ENCODE measurements around the gene RAB39A.

The RAB39A gene

GRCh38 chr11:107962181-107962580 lies 33.9 kb downstream of the RAB39A start:
- no peak for DNase-seq (ENCODE audit: low spot score)

DNA sequence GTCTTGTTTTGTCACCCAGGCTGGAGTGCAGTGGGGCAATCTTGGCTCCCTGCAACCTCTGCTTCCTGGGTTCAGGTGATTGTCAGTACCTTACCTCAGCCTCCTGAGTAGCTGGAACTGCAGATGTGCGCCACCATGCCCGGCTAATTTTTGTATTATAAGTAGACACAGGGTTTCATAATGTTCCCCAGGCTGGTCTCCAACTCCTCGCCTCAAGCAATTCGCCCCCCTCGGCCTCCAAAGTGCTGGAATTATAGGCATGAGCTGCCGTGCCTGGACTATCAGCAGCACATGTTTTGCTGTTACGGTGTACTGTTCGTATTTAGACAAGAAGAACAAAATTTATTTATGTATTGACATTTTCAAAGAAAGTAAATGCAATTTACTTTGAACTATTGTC lies 34.8 kb downstream of the RAB39A start:
- no peak for DNase-seq (ENCODE audit: low spot score)

GRCh38 chr11:107969219-107969618 lies 41.0 kb downstream of the RAB39A start:
- DNase-seq (ENCODE audit: low spot score): no peak

- DNase-seq (ENCODE audit: low spot score): no peak
These were observed 41.8 kb downstream of the RAB39A start for GRCh38 chr11:107970049-107970448.

DNA sequence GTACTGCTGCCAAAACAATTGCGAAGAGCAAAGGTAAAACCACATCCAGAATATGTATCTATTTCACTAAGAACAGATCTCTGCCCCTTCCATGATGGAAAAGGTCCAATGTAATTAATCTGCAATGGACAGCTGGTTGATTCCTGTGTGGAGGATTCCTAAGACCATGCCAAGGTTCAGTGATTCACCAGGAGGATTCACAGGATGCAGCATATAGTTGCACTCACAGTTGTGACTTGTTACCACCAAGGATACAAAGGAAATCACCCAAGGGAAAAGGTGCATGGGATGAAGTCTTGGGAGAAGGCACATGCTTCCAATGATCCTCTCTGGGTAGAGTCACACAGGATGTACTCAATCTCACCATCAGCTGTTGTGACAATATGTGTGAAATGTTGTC lies 45.4 kb downstream of the RAB39A start:
- no peak for DNase-seq (ENCODE audit: low spot score)

- no peak for DNase-seq (ENCODE audit: low spot score)
These were observed 60.3 kb downstream of the RAB39A start for GRCh38 chr11:107988397-107989158.

- DNase-seq (ENCODE audit: low spot score): no peak
These were observed 63.7 kb downstream of the RAB39A start for GRCh38 chr11:107991868-107992414.

GRCh38 chr11:107996006-107996776 lies 67.9 kb downstream of the RAB39A start:
- no peak for DNase-seq (ENCODE audit: low spot score)

GRCh38 chr11:107998761-107999160 lies 70.5 kb downstream of the RAB39A start:
- DNase-seq (ENCODE audit: low spot score): no peak

DNA sequence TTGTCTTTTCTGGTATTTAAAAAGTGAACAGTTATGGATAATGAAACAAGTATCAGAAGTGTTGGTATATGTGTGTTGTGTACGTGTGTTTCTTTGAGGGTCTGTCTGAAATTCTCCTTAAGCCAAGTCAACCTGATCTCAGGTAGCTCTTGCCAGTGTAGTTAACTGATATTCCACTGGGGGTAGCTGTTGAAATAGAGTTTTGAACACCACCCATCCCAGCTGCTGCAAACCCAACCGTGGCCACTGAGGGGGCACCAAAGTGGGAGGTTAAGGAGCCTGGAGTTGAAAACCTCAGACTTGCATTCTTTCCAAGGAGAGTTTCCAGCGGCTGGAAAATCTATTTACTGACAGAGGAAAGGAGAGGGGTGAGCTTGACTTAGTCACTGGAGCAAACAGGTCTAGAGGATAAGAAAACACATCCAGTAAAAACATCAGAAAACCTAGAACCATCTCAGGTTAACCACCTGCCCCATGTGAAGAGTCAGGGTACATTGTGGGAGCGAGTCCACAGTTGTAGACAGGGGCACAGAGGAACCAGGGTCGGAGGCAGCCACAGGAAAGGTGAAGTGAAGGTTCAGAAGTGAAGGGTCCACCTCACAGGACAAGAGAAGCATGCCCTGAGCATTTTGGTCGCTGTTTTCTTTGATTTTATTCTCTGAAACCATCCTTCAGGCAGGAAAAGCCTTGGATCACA lies 71.7 kb downstream of the RAB39A start:
- peak; percentile 28 for DNase-seq (ENCODE audit: low spot score)

- DNase-seq (ENCODE audit: low spot score): no peak
These were observed 74.2 kb downstream of the RAB39A start for GRCh38 chr11:108002476-108002875.

DNA sequence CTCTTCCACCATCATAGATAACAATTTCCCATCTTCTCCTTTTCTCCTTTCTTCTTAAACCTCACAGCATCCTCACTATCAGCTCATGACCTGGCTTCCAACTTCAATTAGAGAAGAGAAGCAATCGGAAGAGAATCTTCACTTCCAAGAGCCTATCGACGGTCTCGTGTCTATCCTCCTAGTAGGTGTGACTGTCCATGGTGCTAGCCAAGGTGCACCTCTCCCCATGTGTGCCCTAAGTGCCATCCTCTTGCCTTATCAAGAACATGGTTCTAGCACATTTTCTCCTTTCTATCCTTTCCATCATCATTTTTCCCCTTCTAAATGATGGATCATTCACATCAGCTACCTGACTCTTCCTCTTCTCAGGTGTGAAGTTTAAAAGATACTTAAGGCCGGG lies 75.4 kb downstream of the RAB39A start:
- DNase-seq (ENCODE audit: low spot score): no peak

DNA sequence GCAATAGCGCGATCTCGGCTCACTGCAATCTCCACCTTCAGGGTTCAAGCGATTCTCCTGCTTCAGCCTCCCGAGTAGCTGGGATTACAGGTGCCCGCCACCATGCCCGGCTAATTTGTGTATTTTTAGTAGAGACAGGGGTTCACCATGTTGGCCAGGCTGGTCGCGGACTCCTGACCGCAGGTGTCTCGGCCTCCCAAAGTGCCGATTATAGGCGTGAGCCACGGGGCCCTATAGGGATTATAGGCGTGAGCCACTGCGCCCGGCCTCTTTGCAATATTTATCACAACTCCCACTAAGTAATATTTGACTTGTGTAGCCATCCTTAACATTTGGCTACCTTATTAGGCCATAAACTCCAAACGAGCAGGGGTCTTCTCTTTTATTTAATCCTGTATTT lies 79.6 kb downstream of the RAB39A start:
- DNase-seq (ENCODE audit: low spot score): no peak

DNA sequence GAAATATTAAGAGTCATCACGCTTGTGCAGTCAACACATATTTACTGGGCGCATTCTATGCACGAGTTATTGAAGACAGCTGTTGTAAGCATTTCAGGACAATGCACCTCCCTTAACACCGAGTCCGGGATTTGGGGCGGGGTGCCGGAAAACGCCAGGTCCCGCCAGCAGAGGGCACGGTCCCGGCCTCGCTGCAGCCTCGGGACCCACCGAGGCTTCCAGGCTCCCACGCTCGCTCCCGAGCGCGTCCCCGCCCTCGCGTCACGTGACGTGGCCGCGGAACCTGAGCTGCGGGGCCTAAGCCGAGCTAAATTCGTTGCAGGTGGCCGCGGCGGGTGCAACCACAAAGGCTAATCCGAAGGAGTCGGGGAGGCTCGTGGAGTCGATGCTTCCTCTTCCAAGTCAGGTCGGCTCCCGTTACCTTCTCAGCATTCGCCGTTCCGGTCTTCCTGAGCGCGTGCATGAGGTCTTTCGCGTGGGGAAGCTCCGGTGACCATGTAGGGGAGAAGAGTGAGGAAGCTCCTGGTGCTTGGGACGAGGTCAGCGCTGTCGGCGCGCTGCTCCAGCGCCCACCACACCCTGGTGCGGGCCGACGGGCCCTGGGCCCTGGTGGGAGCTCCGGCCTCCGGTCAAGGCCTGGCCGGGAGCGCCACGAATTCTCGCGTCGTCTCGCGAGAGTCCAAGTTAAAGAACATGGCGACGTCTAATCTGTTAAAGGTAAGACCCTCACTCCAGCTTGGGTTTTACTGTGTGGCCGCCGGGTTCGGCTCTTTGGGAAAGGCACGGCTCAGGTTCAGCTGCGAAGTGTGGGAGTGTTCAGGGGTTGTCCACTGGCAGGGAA lies 80.6 kb downstream of the RAB39A start, which contains the start of gene CUL5:
TSS of gene CUL5 (plus strand) at position 243 of the 841 bp plus-strand sequence. CDS start at position 694, 451 bp downstream.
- DNase-seq (ENCODE audit: low spot score): peak; percentile 87

GRCh38 chr11:108009497-108010370 lies 81.5 kb downstream of the RAB39A start:
- peak; percentile 17 for DNase-seq (ENCODE audit: low spot score)

DNA sequence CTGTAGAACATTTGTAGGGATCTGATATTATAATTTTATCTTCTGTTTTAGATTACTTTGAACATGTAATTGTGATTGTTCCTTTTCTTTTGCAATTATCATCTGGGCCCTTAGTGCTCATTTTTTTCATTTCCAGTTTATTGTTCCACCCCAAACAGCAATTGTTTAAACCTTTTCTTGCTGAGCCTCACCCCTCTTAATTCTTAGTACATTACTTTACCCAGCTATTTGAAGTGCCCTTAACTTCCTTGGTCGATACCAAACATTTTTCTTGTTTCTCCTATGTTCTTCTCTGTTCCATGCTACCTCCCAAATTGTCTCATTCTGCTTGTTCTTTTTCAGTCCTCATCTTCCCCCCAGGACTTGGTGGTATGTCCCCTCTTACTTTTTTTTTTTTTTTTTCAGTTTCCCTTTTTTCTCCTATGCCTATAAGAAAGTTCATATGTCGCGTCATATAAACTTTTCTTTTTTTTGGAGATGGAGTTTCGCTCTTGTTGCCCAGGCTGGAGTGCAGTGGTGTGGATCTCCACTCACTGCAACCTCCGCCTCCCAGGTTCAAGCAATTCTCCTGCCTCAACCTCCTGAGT lies 84.0 kb downstream of the RAB39A start:
- DNase-seq (ENCODE audit: low spot score): no peak

Data from hepatic stellate cell (primary cell).